Central memory CD8-positive, alpha-beta T cell (primary cell): Measurements from ENCODE around the gene PECR.

Source experiments
- ATAC-seq: fragments of 150-1000 bp; cut with Tn5 transposase; replicated peaks from 2 replicates; pipeline ENCODE4 v1.10.0; 2022; ENCODE audit warnings: mild to moderate bottlenecking, moderate FRiP score, moderate number of reproducible peaks; ENCODE audit not compliant: poor library complexity, severe bottlenecking; ENCODE audit errors: extremely low read depth
- DNase-seq, 2 donors: peaks; one replicate each; pipeline ENCODE4 v3.0.0; 2021; ENCODE audit warnings: low spot score in 2 of 2
- H3K27ac Mint-ChIP-seq: one replicate; pipeline ENCODE4 v1.8.0; 2022; ENCODE audit warnings: low read depth, mild to moderate bottlenecking, moderate library complexity, mixed read lengths
- H3K27me3 Mint-ChIP-seq: one replicate; pipeline ENCODE4 v1.8.0; 2022; ENCODE audit warnings: mixed read lengths
- H3K36me3 Mint-ChIP-seq: one replicate; pipeline ENCODE4 v1.8.0; 2022; ENCODE audit warnings: mild to moderate bottlenecking, moderate library complexity, mixed read lengths; ENCODE audit not compliant: insufficient read depth
- H3K4me1 Mint-ChIP-seq: one replicate; pipeline ENCODE4 v1.8.0; 2022; ENCODE audit warnings: mixed read lengths
- H3K4me3 Mint-ChIP-seq: one replicate; pipeline ENCODE4 v1.8.0; 2022; ENCODE audit warnings: mild to moderate bottlenecking, moderate library complexity, mixed read lengths
- H3K9me3 Mint-ChIP-seq: one replicate; pipeline ENCODE4 v1.8.0; 2022; ENCODE audit warnings: mixed read lengths

Gene PECR

GRCh38 chr2:216055680-216056079 lies 25.9 kb downstream of the PECR start:
- Mint-ChIP-seq H3K27me3 (no peaks in the 10 kb centered on the region), H3K27ac (peak overlapping the region; percentile 93), H3K9me3 (no peaks in the 10 kb centered on the region), H3K36me3 (peaks cover 8% of the 10 kb centered on the region), H3K4me1 (peaks cover 17% of the 10 kb centered on the region), H3K4me3 (no peak overlapping the region)
- no peak for ATAC-seq
- no peak for DNase-seq

DNA sequence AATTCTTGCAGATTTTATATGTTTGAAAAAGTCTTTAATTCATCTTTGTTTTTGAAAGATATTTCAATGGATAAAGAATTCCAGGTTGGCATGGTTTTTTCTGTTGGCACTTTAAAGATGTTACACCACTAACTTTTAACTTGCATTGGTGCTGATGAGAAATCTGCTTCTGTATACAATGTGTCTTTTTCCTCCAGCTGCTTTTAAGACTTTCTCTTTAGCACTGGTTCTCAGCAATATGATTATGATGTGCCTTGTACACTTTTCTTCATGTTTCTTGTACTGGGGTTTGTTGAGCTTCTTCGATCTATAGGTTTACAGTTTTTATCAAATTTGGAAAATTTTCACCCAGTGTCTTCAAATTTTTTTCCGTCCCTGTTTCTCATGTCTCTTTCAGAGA lies 29.2 kb downstream of the PECR start:
- H3K4me1 Mint-ChIP-seq: peaks cover 9% of the 10 kb centered on the region
- ATAC-seq (no peak), DNase-seq (no peak)
- no peaks in the 10 kb centered on the region for H3K27me3 Mint-ChIP-seq
- no peak overlapping the region for H3K4me3 Mint-ChIP-seq
- H3K9me3 Mint-ChIP-seq: no peaks in the 10 kb centered on the region
- no peak overlapping the region for H3K27ac Mint-ChIP-seq
- H3K36me3 Mint-ChIP-seq: peaks cover 12% of the 10 kb centered on the region

DNA sequence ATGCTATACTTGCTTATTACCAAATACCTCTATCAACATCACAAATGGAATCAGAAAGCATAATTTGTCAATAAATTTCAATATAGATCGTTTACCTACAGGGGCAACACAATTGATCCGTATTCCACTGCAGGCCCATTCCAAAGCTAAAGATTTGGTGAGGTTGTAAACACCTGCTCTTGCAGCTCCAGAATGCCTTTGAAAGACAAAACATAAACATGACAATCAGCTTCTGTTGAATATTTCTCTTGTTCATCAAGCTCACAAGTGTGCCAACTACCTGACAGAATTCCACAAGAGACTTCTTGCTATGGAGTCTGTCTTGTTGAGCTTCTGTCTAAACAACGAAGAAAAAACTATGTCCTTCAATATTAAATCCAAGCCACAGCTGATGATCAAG lies 30.3 kb downstream of the PECR start:
- no peak for ATAC-seq
- no peak for DNase-seq
- Mint-ChIP-seq H3K9me3 (no peaks in the 10 kb centered on the region), H3K4me3 (no peak overlapping the region), H3K27me3 (no peaks in the 10 kb centered on the region), H3K4me1 (peaks cover 9% of the 10 kb centered on the region), H3K27ac (no peak overlapping the region), H3K36me3 (peaks cover 16% of the 10 kb centered on the region)

GRCh38 chr2:216049452-216049851 lies 32.2 kb downstream of the PECR start:
- Mint-ChIP-seq H3K27ac (no peak overlapping the region), H3K4me3 (no peak overlapping the region), H3K27me3 (no peaks in the 10 kb centered on the region), H3K9me3 (no peaks in the 10 kb centered on the region), H3K36me3 (peaks cover 19% of the 10 kb centered on the region), H3K4me1 (no peaks in the 10 kb centered on the region)
- ATAC-seq (no peak), DNase-seq (no peak)

- Mint-ChIP-seq H3K27ac (no peak overlapping the region), H3K9me3 (no peaks in the 10 kb centered on the region), H3K27me3 (no peaks in the 10 kb centered on the region), H3K36me3 (peaks cover 20% of the 10 kb centered on the region), H3K4me3 (no peak overlapping the region), H3K4me1 (no peaks in the 10 kb centered on the region)
- no peak for ATAC-seq
- no peak for DNase-seq
Measured at GRCh38 chr2:216047397-216047796, 34.2 kb downstream of the PECR start.

GRCh38 chr2:216044883-216045486 lies 36.6 kb downstream of the PECR start:
- no peak overlapping the region for H3K4me3 Mint-ChIP-seq
- peaks cover 18% of the 10 kb centered on the region for H3K36me3 Mint-ChIP-seq
- no peak overlapping the region for H3K27ac Mint-ChIP-seq
- DNase-seq: no peak
- H3K4me1 Mint-ChIP-seq: no peaks in the 10 kb centered on the region
- no peak for ATAC-seq
- no peaks in the 10 kb centered on the region for H3K9me3 Mint-ChIP-seq
- H3K27me3 Mint-ChIP-seq: no peaks in the 10 kb centered on the region

DNA sequence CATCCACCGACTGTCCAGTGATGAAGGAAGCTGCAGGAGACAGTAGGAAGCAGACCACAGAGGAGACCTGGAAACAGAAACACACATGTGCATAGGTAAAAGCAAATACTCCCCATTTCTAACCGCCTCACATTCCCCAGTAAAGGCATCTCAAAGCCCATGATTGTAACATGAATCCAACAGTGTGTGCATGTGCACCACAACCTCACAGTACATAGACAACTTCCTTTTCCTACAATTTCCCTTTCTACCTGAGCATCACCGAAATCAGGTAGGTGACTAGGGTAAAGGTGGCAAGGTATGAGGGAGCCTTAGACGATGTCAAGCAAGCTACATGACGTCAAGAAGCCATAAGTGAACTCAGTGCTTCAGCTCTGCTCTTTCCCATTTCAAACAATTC lies 37.7 kb downstream of the PECR start:
- Mint-ChIP-seq H3K36me3 (peaks cover 23% of the 10 kb centered on the region), H3K27ac (no peak overlapping the region), H3K4me3 (no peak overlapping the region), H3K4me1 (no peaks in the 10 kb centered on the region), H3K27me3 (no peaks in the 10 kb centered on the region), H3K9me3 (no peaks in the 10 kb centered on the region)
- no peak for ATAC-seq
- no peak for DNase-seq

DNA sequence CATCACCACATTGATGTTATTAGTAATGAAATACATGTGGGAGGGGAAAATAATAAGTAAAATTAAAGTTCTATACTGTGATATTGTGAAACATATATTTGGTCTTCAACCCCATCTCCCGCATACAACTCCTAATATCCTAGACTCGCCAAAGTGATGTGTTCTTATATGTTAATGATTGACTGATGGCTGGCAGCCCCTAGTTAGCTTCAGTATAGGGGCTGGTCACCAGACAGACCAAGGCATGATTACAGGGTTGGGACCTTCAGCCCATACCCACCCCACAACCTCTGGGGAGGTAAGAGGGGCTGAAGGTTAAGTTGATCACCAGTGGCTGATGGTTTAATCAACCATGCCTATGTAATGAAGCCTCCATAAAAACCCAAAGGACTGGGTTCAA lies 40.2 kb downstream of the PECR start:
- H3K27ac Mint-ChIP-seq: no peak overlapping the region
- H3K36me3 Mint-ChIP-seq: peaks cover 15% of the 10 kb centered on the region
- H3K27me3 Mint-ChIP-seq: no peaks in the 10 kb centered on the region
- no peaks in the 10 kb centered on the region for H3K4me1 Mint-ChIP-seq
- no peaks in the 10 kb centered on the region for H3K9me3 Mint-ChIP-seq
- ATAC-seq: no peak
- DNase-seq: no peak
- H3K4me3 Mint-ChIP-seq: no peak overlapping the region

DNA sequence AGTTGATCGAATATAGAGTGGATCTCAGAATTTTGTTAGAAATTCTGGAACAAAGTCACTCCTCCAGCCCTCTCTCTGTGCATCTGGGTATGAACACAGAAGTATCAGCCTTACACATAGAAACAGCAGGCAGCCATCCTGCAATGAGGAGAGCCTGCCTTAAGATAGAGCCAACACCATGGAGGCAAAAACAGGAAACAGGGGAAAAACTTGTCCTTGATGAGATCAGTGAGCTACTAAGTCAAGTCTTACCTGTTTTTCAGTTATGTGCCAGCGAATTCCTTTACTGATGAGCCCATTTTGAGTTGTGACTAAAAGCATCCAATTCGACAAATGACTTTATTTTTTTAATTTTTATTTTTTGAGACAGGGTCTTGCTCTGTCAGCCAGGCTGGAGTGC lies 41.7 kb downstream of the PECR start:
- H3K36me3 Mint-ChIP-seq: peaks cover 10% of the 10 kb centered on the region
- H3K4me1 Mint-ChIP-seq: no peaks in the 10 kb centered on the region
- H3K27ac Mint-ChIP-seq: no peak overlapping the region
- no peaks in the 10 kb centered on the region for H3K9me3 Mint-ChIP-seq
- no peak for DNase-seq
- no peaks in the 10 kb centered on the region for H3K27me3 Mint-ChIP-seq
- ATAC-seq: no peak
- no peak overlapping the region for H3K4me3 Mint-ChIP-seq

GRCh38 chr2:216034065-216034464 lies 47.5 kb downstream of the PECR start:
- ATAC-seq: no peak
- no peaks in the 10 kb centered on the region for H3K4me1 Mint-ChIP-seq
- H3K36me3 Mint-ChIP-seq: peaks cover 2% of the 10 kb centered on the region
- H3K27ac Mint-ChIP-seq: no peak overlapping the region
- peak; percentile 67 to 76 for DNase-seq
- H3K4me3 Mint-ChIP-seq: no peak overlapping the region
- no peaks in the 10 kb centered on the region for H3K9me3 Mint-ChIP-seq
- no peaks in the 10 kb centered on the region for H3K27me3 Mint-ChIP-seq

DNA sequence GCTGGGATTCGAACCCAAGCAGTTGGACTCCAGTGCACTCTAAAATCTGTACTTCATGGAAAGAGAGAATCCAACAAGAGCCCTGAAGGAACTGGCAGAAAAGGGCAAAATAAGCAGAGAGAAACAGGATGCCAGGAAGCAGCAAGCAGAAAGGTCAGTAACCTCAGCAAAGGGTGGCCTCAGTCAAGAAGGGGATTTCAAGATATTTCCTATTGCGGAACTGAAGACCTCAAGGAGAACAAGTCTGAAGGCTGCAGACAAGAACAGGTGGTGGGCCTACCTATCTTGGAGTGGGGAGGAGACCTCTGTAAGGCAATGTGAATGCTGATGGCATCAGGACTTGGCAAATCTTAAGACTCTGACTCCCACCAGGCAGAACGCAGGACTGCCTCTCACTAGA lies 48.2 kb downstream of the PECR start:
- Mint-ChIP-seq H3K27me3 (no peaks in the 10 kb centered on the region), H3K4me3 (no peak overlapping the region), H3K27ac (no peak overlapping the region), H3K4me1 (no peaks in the 10 kb centered on the region), H3K9me3 (no peaks in the 10 kb centered on the region), H3K36me3 (no peaks in the 10 kb centered on the region)
- ATAC-seq (no peak), DNase-seq (no peak)

- Mint-ChIP-seq H3K4me3 (no peak overlapping the region), H3K27ac (no peak overlapping the region), H3K36me3 (peaks cover 3% of the 10 kb centered on the region), H3K9me3 (no peaks in the 10 kb centered on the region), H3K27me3 (no peaks in the 10 kb centered on the region), H3K4me1 (no peaks in the 10 kb centered on the region)
- DNase-seq (no peak), ATAC-seq (no peak)
Measured at GRCh38 chr2:216031960-216032689, 49.5 kb downstream of the PECR start.

- no peak overlapping the region for H3K4me3 Mint-ChIP-seq
- H3K27ac Mint-ChIP-seq: no peak overlapping the region
- peaks cover 3% of the 10 kb centered on the region for H3K36me3 Mint-ChIP-seq
- no peaks in the 10 kb centered on the region for H3K27me3 Mint-ChIP-seq
- H3K9me3 Mint-ChIP-seq: no peaks in the 10 kb centered on the region
- H3K4me1 Mint-ChIP-seq: no peaks in the 10 kb centered on the region
- DNase-seq (no peak), ATAC-seq (no peak)
Measured at GRCh38 chr2:216030216-216030615, 51.4 kb downstream of the PECR start.
